Naive thymus-derived CD4-positive, alpha-beta T cell (primary cell): ENCODE results near the gene KMO. TPM values are rescaled to one million over a fixed set of nuclear protein-coding genes. Genes with fewer than 3 reads are reported as not detected.

ENCODE experiments used
- ATAC-seq: fragments of 150-1000 bp; cut with Tn5 transposase; 2 replicates; pipeline ENCODE4 v1.10.0; 2021; ENCODE audit warnings: mild to moderate bottlenecking, moderate library complexity
- CTCF ChIA-PET: fragments of 350-600 bp; sonication (Branson Sonifier 250); formaldehyde crosslinking; loops from one replicate; lab custom pipeline; 2021; ENCODE audit warnings: antibody characterized with exemption; lab: Charles Lee
- POLR2A ChIA-PET: fragments of 350-600 bp; sonication (Branson Sonifier 250); formaldehyde crosslinking; loops from one replicate; lab custom pipeline; 2021; ENCODE audit warnings: antibody characterized with exemption, inconsistent platforms; lab: Charles Lee
- DNase-seq, 9 donors: peaks; one replicate each; pipeline versions ENCODE4 v3.0.0 to v3.0.0-alpha.2; 2020 to 2022; ENCODE audit warnings: mixed read lengths in 1 of 9
- H3K27ac ChIP-seq: one replicate; pipeline ENCODE4 v1.7.0; 2013; ENCODE audit warnings: mild to moderate bottlenecking, low read depth, low read length, moderate library complexity
- H3K27me3 ChIP-seq, 2 donors: one replicate each; pipeline ENCODE4 v1.7.0; 2013; ENCODE audit warnings: low read length in 2 of 2, mild to moderate bottlenecking in 2 of 2, moderate library complexity in 2 of 2; ENCODE audit not compliant: control insufficient read depth in 2 of 2, insufficient read depth in 2 of 2
- H3K36me3 ChIP-seq, 3 experiments: 1 replicate in 2 of 3; 2 replicates in 1 of 3; pipeline ENCODE4 v1.7.0; 2013; ENCODE audit warnings: low read length in 3 of 3, mild to moderate bottlenecking in 3 of 3, moderate library complexity in 1 of 3; ENCODE audit not compliant: insufficient read depth in 3 of 3, control insufficient read depth in 2 of 3
- H3K4me1 ChIP-seq, 2 donors: one replicate each; pipeline ENCODE4 v1.7.0; 2013; ENCODE audit warnings: low read length in 2 of 2, mild to moderate bottlenecking in 2 of 2, moderate library complexity in 1 of 2; ENCODE audit not compliant: control insufficient read depth in 2 of 2, insufficient read depth in 2 of 2
- H3K4me3 ChIP-seq: 2 replicates; pipeline ENCODE4 v1.7.0; 2013; ENCODE audit warnings: mild to moderate bottlenecking, low read length
- H3K9me3 ChIP-seq, 3 experiments: 1 replicate in 2 of 3; 2 replicates in 1 of 3; pipeline ENCODE4 v1.7.0; 2013; ENCODE audit warnings: low read length in 3 of 3; ENCODE audit not compliant: control insufficient read depth in 2 of 3
- H3K27ac Mint-ChIP-seq, 9 donors: one replicate each; pipeline ENCODE4 v1.8.0; 2020 to 2022; ENCODE audit warnings: mixed read lengths in 9 of 9, mild to moderate bottlenecking in 8 of 9, moderate library complexity in 5 of 9, inconsistent platforms in 2 of 9
- H3K27me3 Mint-ChIP-seq, 5 donors: one replicate each; pipeline ENCODE4 v1.8.0; 2021 to 2022; ENCODE audit warnings: mixed read lengths in 5 of 5, mild to moderate bottlenecking in 1 of 5
- H3K36me3 Mint-ChIP-seq, 5 donors: one replicate each; pipeline ENCODE4 v1.8.0; 2020 to 2022; ENCODE audit warnings: mixed read lengths in 5 of 5, mild to moderate bottlenecking in 3 of 5, inconsistent platforms in 1 of 5
- H3K4me1 Mint-ChIP-seq, 7 donors: one replicate each; pipeline ENCODE4 v1.8.0; 2020 to 2022; ENCODE audit warnings: mixed read lengths in 7 of 7, mild to moderate bottlenecking in 3 of 7, inconsistent platforms in 1 of 7
- H3K4me3 Mint-ChIP-seq, 10 donors: one replicate each; pipeline ENCODE4 v1.8.0; 2020 to 2022; ENCODE audit warnings: mild to moderate bottlenecking in 10 of 10, mixed read lengths in 10 of 10, moderate library complexity in 6 of 10, inconsistent platforms in 2 of 10
- H3K9me3 Mint-ChIP-seq, 11 donors: one replicate each; pipeline ENCODE4 v1.8.0; 2020 to 2022; ENCODE audit warnings: mixed read lengths in 11 of 11, mild to moderate bottlenecking in 4 of 11, inconsistent platforms in 1 of 11, moderate library complexity in 1 of 11
- intact Hi-C, 2 donors: fragments of 100-400 bp; cut with micrococcal nuclease; formaldehyde crosslinking; loops; one replicate each; pipeline ENCODE4 v1.15.1; 2023
- polyA plus RNA-seq, 2 donors: library from polyadenylated mRNA; unstranded; fragments of 300-500 nt; fragmentation: Illumina TruSeq; gene quantifications; one replicate each; pipeline ENCODE4 v1.2.3, GENCODE V29; 2021
- total RNA-seq, 6 experiments: library from RNA in 5 of 6; stranded (reverse) in 5 of 6; gene quantifications; 1 replicate in 5 of 6; 2 replicates in 1 of 6; pipeline ENCODE4 v1.2.3 and lab custom pipeline; 2021 to 2026

Gene KMO
- total and polyA plus RNA-seq, 7 experiments from 2014 or later = 0.51 to 3.3 (median 0.82) TPM; not detected in 3

DNA sequence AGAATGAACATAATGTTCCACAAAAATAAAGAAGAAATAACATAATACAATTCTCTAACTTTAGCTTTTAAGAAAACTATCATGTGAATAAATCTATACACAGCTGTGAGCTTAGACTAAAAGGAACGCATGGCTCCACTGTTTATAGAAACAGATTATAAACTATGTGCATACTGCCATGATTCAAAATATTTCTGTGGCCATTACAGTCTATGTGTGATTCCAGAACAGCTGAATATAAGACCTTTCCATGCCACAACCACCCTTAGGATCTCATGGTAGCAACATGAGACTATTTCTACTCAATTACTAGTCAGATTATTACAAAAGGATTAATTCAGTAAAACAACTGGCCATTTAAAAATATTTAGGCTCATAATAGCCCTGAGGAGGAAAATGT lies 104.1 kb downstream of the KMO start:
- Histone ChIP-seq H3K27ac (no peak overlapping the region), H3K4me3 (no peak overlapping the region), H3K4me1 (peaks cover 0 to 20% of the 10 kb centered on the region in 2 donors), H3K27me3 (no peaks in the 10 kb centered on the region), H3K9me3 (no peaks in the 10 kb centered on the region), H3K36me3 (peaks cover 0 to 3% (median 0%) of the 10 kb centered on the region in 3 experiments)
- H3K27me3 Mint-ChIP-seq = no peaks in the 10 kb centered on the region
- peaks cover 0 to 6% (median 0%) of the 10 kb centered on the region in 11 donors for H3K9me3 Mint-ChIP-seq
- DNase-seq (no peak), ATAC-seq (no peak)
- intact Hi-C loops = no loop called here
- H3K27ac Mint-ChIP-seq = peak overlapping the region in 2 of 9 donors; percentile 57 to 65
- H3K4me3 Mint-ChIP-seq = peak overlapping the region in 2 of 10 donors; percentile 19 to 87
- peaks cover 8 to 33% (median 18%) of the 10 kb centered on the region in 5 donors for H3K36me3 Mint-ChIP-seq
- ChIA-PET POLR2A (no interaction called here), CTCF (no interaction called here)
- H3K4me1 Mint-ChIP-seq = peaks cover 31 to 68% (median 57%) of the 10 kb centered on the region in 7 donors

GRCh38 chr1:241637046-241637590 lies 104.9 kb downstream of the KMO start:
- POLR2A ChIA-PET = no interaction called here
- Histone ChIP-seq H3K4me3 (no peak overlapping the region), H3K27ac (no peak overlapping the region), H3K36me3 (peaks cover 0 to 3% (median 0%) of the 10 kb centered on the region in 3 experiments), H3K4me1 (peaks cover 0 to 20% of the 10 kb centered on the region in 2 donors), H3K27me3 (no peaks in the 10 kb centered on the region), H3K9me3 (no peaks in the 10 kb centered on the region)
- H3K4me1 Mint-ChIP-seq = peaks cover 30 to 60% (median 51%) of the 10 kb centered on the region in 7 donors
- intact Hi-C loops = no loop called here
- peak overlapping the region; percentile 1 to 91 (median 70) for H3K4me3 Mint-ChIP-seq
- peak overlapping the region in 4 of 9 donors; percentile 6 to 85 (median 54) for H3K27ac Mint-ChIP-seq
- peaks cover 0 to 6% (median 0%) of the 10 kb centered on the region in 11 donors for H3K9me3 Mint-ChIP-seq
- ATAC-seq (no peak), DNase-seq (no peak)
- no peaks in the 10 kb centered on the region for H3K27me3 Mint-ChIP-seq
- peaks cover 8 to 31% (median 17%) of the 10 kb centered on the region in 5 donors for H3K36me3 Mint-ChIP-seq
- CTCF ChIA-PET = no interaction called here

DNA sequence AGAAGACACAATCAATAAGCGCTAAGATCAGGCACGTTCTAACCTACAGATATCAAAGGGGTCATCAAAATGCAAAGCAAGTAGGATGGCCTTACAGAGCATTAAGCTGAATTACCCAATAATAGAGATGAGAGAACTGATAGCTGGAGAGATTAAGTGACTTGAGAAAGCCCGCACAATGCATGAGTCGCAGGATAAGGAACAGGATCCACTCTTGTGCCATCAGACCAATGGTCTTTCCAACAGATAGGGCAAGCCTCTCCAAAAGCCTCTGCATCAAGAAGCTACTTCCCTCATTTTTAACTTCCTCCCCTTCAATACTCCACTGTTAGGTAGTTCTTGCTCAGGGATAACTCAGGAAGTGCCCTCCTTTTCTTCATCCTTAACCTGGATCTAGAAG lies 105.4 kb downstream of the KMO start:
- H3K4me1 Mint-ChIP-seq = peaks cover 26 to 57% (median 48%) of the 10 kb centered on the region in 7 donors
- H3K36me3 Mint-ChIP-seq = peaks cover 8 to 31% (median 15%) of the 10 kb centered on the region in 5 donors

GRCh38 chr1:241638099-241638682 lies 106.0 kb downstream of the KMO start:
- ChIA-PET CTCF (interaction anchor here (0.6 kb wide), 1 partner anchor 11 kb away, joined by 3 read pairs; no protein-coding TSS in a partner anchor), POLR2A (interaction anchor here (0.6 to 0.7 kb wide), 2 partner anchors 17 to 72 kb away, joined by 3 read pairs; no protein-coding TSS in a partner anchor)
- Histone ChIP-seq H3K4me1 (peaks cover 0 to 20% of the 10 kb centered on the region in 2 donors), H3K9me3 (no peaks in the 10 kb centered on the region), H3K36me3 (peaks cover 0 to 3% (median 0%) of the 10 kb centered on the region in 3 experiments), H3K27me3 (no peaks in the 10 kb centered on the region), H3K27ac (peak overlapping the region; percentile 3), H3K4me3 (no peak overlapping the region)
- intact Hi-C loops = no loop called here
- H3K36me3 Mint-ChIP-seq = peaks cover 8 to 34% (median 15%) of the 10 kb centered on the region in 5 donors
- H3K27me3 Mint-ChIP-seq = no peaks in the 10 kb centered on the region
- peak overlapping the region; percentile 1 to 91 (median 78) for H3K4me3 Mint-ChIP-seq
- ATAC-seq = no peak
- peaks cover 25 to 57% (median 48%) of the 10 kb centered on the region in 7 donors for H3K4me1 Mint-ChIP-seq
- H3K27ac Mint-ChIP-seq = peak overlapping the region in 4 of 9 donors; percentile 5 to 85 (median 8)
- DNase-seq = no peak
- peaks cover 0 to 7% (median 3%) of the 10 kb centered on the region in 11 donors for H3K9me3 Mint-ChIP-seq

More for the DNA sequence above, 105.4 kb downstream of the KMO start:
- no peaks in the 10 kb centered on the region for H3K9me3 ChIP-seq
- POLR2A ChIA-PET = no interaction called here
- intact Hi-C loops = no loop called here
- ATAC-seq = no peak
- Mint-ChIP-seq H3K27me3 (no peaks in the 10 kb centered on the region), H3K27ac (peak overlapping the region in 4 of 9 donors; percentile 6 to 85 (median 52)), H3K9me3 (peaks cover 0 to 7% (median 3%) of the 10 kb centered on the region in 11 donors), H3K4me3 (peak overlapping the region; percentile 1 to 91 (median 78))
- no peaks in the 10 kb centered on the region for H3K27me3 ChIP-seq
- H3K4me3 ChIP-seq = no peak overlapping the region
- H3K36me3 ChIP-seq = peaks cover 0 to 3% (median 0%) of the 10 kb centered on the region in 3 experiments
- CTCF ChIA-PET = interaction anchor here (0.6 kb wide), 1 partner anchor 11 kb away, joined by 3 read pairs; no protein-coding TSS in a partner anchor
- no peak for DNase-seq
- peaks cover 0 to 20% of the 10 kb centered on the region in 2 donors for H3K4me1 ChIP-seq
- no peak overlapping the region for H3K27ac ChIP-seq

DNA sequence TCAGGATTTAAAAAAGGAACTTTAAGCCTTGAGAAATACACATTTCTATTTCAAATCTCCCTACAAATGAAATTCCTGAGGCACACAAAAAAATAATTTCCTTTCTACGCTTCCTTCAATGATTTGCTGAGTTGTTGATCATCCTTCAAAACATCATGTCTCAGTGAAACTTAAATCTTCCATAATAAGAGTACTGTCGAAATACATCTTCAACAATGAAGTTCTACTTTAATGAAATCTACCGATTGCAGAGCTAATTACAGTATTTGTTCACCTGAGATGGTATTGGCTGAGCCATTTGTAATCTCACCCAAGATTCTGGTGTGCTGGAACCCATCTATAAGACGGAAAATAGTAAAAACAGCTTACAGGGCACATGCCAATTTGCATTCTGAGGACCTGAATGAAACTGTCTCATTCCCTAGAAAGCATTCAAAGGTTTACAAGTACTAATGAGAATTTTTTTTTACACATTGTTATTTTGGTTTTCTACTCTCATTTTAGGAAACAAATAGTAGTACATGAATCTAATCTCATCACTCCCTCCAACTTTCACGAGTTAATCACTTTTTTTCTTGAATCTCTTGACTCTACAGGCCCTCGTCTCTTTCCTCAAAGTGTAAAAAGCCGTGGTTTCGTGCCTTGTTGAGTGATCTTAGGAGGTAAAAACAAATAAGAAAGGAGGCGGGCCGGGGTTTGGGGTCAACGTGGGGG lies 106.9 kb downstream of the KMO start:
- intact Hi-C loops = no loop called here
- POLR2A ChIA-PET = interaction anchor here (0.6 to 0.7 kb wide), 4 partner anchors 12 to 83 kb away, joined by 3 read pairs; no protein-coding TSS in a partner anchor

DNA sequence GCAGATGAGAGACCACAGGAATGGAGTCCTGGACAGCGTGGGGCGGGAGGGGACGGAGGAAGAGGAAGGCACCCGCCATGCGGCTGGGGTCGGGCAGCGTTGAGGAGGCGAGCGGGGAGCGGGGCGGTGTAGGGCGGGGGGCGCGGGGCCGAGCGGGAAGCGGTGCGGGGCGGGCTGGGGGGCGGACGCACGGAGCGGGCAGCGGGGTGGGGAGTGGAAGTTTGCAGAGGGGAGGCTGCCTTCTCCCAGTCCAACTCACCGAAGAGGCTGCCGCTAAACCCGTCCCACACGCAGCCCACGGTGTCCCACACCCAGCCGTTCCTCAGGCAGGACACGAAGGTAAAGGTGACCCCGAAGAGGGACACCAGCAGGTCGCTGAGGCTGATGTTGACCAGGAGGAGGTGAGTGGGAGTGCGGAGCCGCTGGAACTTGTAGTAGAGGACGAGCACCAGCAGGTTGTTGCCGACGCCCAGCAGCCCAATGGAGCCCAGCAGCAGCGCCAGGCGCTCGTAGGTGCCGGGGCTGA lies 107.5 kb downstream of the KMO start:
- Mint-ChIP-seq H3K27me3 (no peaks in the 10 kb centered on the region), H3K4me1 (peaks cover 25 to 52% (median 49%) of the 10 kb centered on the region in 7 donors), H3K36me3 (peaks cover 8 to 27% (median 11%) of the 10 kb centered on the region in 5 donors), H3K4me3 (peak overlapping the region; percentile 79 to 92 (median 88)), H3K27ac (peak overlapping the region; percentile 32 to 90 (median 71)), H3K9me3 (peaks cover 0 to 7% (median 3%) of the 10 kb centered on the region in 11 donors)
- peaks cover 0 to 20% of the 10 kb centered on the region in 2 donors for H3K4me1 ChIP-seq
- POLR2A ChIA-PET = interaction anchor here (0.6 to 1.8 kb wide), 8 partner anchors 10 to 1615 kb away, joined by 3 to 9 read pairs (median 4); partner anchors contain the start of genes CEP170 and FH
- H3K36me3 ChIP-seq = peaks cover 0 to 3% (median 0%) of the 10 kb centered on the region in 3 experiments
- intact Hi-C loops = loop anchor here (1.0 to 10.0 kb wide), 11 partner anchors 11 to 1616 kb away; partner anchors contain the start of genes CEP170 (in 2 of the 2), FH (in 2 of the 2) and SDCCAG8 (in 1 of the 2)
- CTCF ChIA-PET = no interaction called here
- DNase-seq = peak in 3 of 9 donors; percentile 18 to 52 (median 21)
- H3K4me3 ChIP-seq = peak overlapping the region; percentile 84
- H3K27ac ChIP-seq = peak overlapping the region; percentile 82
- H3K27me3 ChIP-seq = no peaks in the 10 kb centered on the region
- H3K9me3 ChIP-seq = no peaks in the 10 kb centered on the region
- no peak for ATAC-seq

More for the DNA sequence above, 106.9 kb downstream of the KMO start:
- CTCF ChIA-PET = no interaction called here
- H3K9me3 ChIP-seq = no peaks in the 10 kb centered on the region
- H3K4me3 Mint-ChIP-seq = peak overlapping the region; percentile 79 to 92 (median 88)
- H3K27ac ChIP-seq = peak overlapping the region; percentile 82
- peaks cover 8 to 33% (median 15%) of the 10 kb centered on the region in 5 donors for H3K36me3 Mint-ChIP-seq
- H3K4me1 Mint-ChIP-seq = peaks cover 25 to 56% (median 49%) of the 10 kb centered on the region in 7 donors
- H3K4me1 ChIP-seq = peaks cover 0 to 20% of the 10 kb centered on the region in 2 donors
- peak overlapping the region; percentile 84 for H3K4me3 ChIP-seq
- no peak for ATAC-seq
- no peaks in the 10 kb centered on the region for H3K27me3 ChIP-seq
- DNase-seq = peak in 5 of 9 donors; percentile 5 to 27 (median 18)
- peaks cover 0 to 7% (median 3%) of the 10 kb centered on the region in 11 donors for H3K9me3 Mint-ChIP-seq
- H3K36me3 ChIP-seq = peaks cover 0 to 3% (median 0%) of the 10 kb centered on the region in 3 experiments
- peak overlapping the region; percentile 22 to 90 (median 71) for H3K27ac Mint-ChIP-seq
- H3K27me3 Mint-ChIP-seq = no peaks in the 10 kb centered on the region
